HG03159 (cell line): ENCODE data around the gene CDKAL1.
"Not testable (repeated sequence)": the region's sequence is repeated elsewhere in the genome, so short reads cannot be mapped to it uniquely, and the experiment has no call there.

Source experiments
- ATAC-seq: cut with Tn5 transposase; IDR thresholded peaks from one replicate; pipeline ENCODE4 v1.9.1; 2021; ENCODE audit warnings: mild to moderate bottlenecking, moderate library complexity; ENCODE audit not compliant: unreplicated experiment

The CDKAL1 gene

GRCh38 chr6:20549398-20549797 lies 15.1 kb downstream of the CDKAL1 start:
- not testable (repeated sequence) for ATAC-seq

GRCh38 chr6:20554326-20554725 lies 20.1 kb downstream of the CDKAL1 start:
- ATAC-seq, result no peak

- ATAC-seq, result no peak
Observed at GRCh38 chr6:20554817-20555216, 20.6 kb downstream of the CDKAL1 start.

- no peak for ATAC-seq
Observed at GRCh38 chr6:20559924-20560551, 25.8 kb downstream of the CDKAL1 start.

- no peak for ATAC-seq
Observed at GRCh38 chr6:20563377-20563776, 29.1 kb downstream of the CDKAL1 start.

- no peak for ATAC-seq
Observed at GRCh38 chr6:20564269-20564668, 30.0 kb downstream of the CDKAL1 start.

- ATAC-seq, result peak; percentile 78
Observed at GRCh38 chr6:20564777-20565176, 30.5 kb downstream of the CDKAL1 start.

GRCh38 chr6:20565342-20565741 lies 31.1 kb downstream of the CDKAL1 start:
- no peak for ATAC-seq

- no peak for ATAC-seq
Observed at GRCh38 chr6:20566109-20566508, 31.9 kb downstream of the CDKAL1 start.

- no peak for ATAC-seq
Observed at GRCh38 chr6:20569000-20569610, 34.8 kb downstream of the CDKAL1 start.

- ATAC-seq, result no peak
Observed at GRCh38 chr6:20571261-20571660, 37.0 kb downstream of the CDKAL1 start.

- no peak for ATAC-seq
Observed at GRCh38 chr6:20572288-20572687, 38.0 kb downstream of the CDKAL1 start.

- ATAC-seq, result no peak
Observed at GRCh38 chr6:20572940-20573339, 38.7 kb downstream of the CDKAL1 start.

- no peak for ATAC-seq
Observed at GRCh38 chr6:20574355-20574754, 40.1 kb downstream of the CDKAL1 start.

GRCh38 chr6:20575125-20575524 lies 40.9 kb downstream of the CDKAL1 start:
- ATAC-seq, result no peak

- no peak for ATAC-seq
Observed at GRCh38 chr6:20575704-20576451, 41.6 kb downstream of the CDKAL1 start.

- ATAC-seq, result no peak
Observed at GRCh38 chr6:20577173-20577688, 43.0 kb downstream of the CDKAL1 start.

- no peak for ATAC-seq
Observed at GRCh38 chr6:20581070-20581469, 46.8 kb downstream of the CDKAL1 start.

- no peak for ATAC-seq
Observed at GRCh38 chr6:20582586-20583443, 48.6 kb downstream of the CDKAL1 start.

GRCh38 chr6:20583444-20583800 lies 49.2 kb downstream of the CDKAL1 start:
- no peak for ATAC-seq

- ATAC-seq, result no peak
Observed at GRCh38 chr6:20584100-20584731, 50.0 kb downstream of the CDKAL1 start.
